ENCODE measurements around the gene LBX2. TPM values are rescaled to one million over a fixed set of nuclear protein-coding genes. Genes with fewer than 3 reads are reported as not detected.

The LBX2 gene
- polyA plus RNA-seq, 4 donors = 2.3 to 37.5 (median 5.3) TPM

DNA sequence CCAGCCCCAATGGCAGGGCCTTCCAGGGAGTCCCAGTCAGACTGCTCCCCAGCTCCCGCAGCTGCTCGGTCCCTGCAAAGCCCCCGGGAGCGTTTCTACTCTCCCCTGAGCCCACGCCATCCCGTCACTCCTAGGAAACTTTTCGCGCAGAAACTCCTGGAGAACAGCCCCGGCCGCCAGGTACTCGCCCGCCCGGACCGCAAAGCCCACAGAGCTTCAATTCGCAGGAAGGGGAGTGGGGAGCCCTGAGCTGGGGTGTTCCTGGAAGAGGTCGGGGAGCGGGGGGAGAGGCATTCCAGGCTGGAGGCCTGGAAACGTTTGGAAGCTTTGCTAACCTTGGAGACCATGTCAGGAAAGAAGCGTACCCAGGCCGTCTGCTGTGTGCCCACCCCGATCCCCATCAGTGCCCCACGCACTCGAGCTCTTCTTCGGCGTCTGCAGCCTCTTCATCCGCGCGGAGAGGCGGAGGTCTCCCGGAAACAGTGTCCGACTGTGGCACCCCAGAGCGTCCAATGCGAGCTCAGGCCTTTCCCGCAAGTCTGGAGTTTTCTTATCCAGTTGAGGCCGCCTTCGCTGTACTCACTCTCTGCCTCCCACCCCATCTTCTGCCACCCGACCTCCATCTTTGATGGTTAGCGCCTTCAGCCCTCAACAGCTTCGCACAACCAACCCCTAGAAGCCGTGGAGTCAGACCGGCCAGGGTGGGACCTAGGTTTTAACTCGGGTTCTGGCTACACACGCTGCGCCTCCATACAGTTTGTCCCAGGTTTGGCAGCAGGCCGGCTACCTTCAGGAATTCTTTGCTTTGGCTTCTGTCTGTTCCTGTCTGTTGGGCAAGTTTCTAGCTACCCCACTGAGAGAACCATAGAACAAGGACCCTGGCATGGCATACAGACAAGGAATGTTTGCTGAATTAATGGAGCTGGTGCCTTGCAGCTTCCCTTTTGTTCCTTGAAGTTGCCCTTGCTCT is 4.4 kb upstream of the LBX2 start:
- FAIRE-seq (no peak), DNase-seq (no peak)
- WGBS, 3 donors = 12 to 38% (median 26%) methylated on average over 43 to 45 of the region's 45 CpGs
- H3K4me1 ChIP-seq (ENCODE audit: control insufficient read depth in 3 of 3, insufficient read depth in 2 of 3, low read depth in 1 of 3, low read length in 2 of 3) = peaks cover 3 to 55% (median 9%) of the 10 kb centered on the region in 3 donors
- peak overlapping the region; percentile 94 to 98 (median 97) for H3K27ac ChIP-seq (ENCODE audit: low read depth in 1 of 3, low read length in 2 of 3)
- H3K4me3 ChIP-seq (ENCODE audit: low read depth in 1 of 3, low read length in 3 of 3) = peak overlapping the region; percentile 3 to 85 (median 82)
- no peaks in the 10 kb centered on the region for H3K9me3 ChIP-seq (ENCODE audit: control insufficient read depth in 2 of 2, insufficient read depth in 1 of 2, low read depth in 1 of 2, low read length in 1 of 2)
- H3K36me3 ChIP-seq (ENCODE audit: control insufficient read depth in 3 of 3, insufficient read depth in 2 of 3, low read depth in 1 of 3, low read length in 3 of 3) = peaks cover 0 to 27% (median 0%) of the 10 kb centered on the region in 3 donors
- H3K27me3 ChIP-seq (ENCODE audit: control insufficient read depth in 3 of 3, insufficient read depth in 3 of 3, low read length in 3 of 3) = peaks cover 0 to 39% (median 0%) of the 10 kb centered on the region in 3 donors

- Histone ChIP-seq H3K4me3 (ENCODE audit: low read depth in 1 of 3, low read length in 3 of 3) (peak overlapping the region; percentile 62 to 85 (median 82)), H3K36me3 (ENCODE audit: control insufficient read depth in 3 of 3, insufficient read depth in 2 of 3, low read depth in 1 of 3, low read length in 3 of 3) (peaks cover 0 to 29% (median 0%) of the 10 kb centered on the region in 3 donors), H3K4me1 (ENCODE audit: control insufficient read depth in 3 of 3, insufficient read depth in 2 of 3, low read depth in 1 of 3, low read length in 2 of 3) (peaks cover 3 to 57% (median 6%) of the 10 kb centered on the region in 3 donors), H3K27ac (ENCODE audit: low read depth in 1 of 3, low read length in 2 of 3) (peak overlapping the region; percentile 94 to 98 (median 97)), H3K9me3 (ENCODE audit: control insufficient read depth in 2 of 2, insufficient read depth in 1 of 2, low read depth in 1 of 2, low read length in 1 of 2) (no peaks in the 10 kb centered on the region), H3K27me3 (ENCODE audit: control insufficient read depth in 3 of 3, insufficient read depth in 3 of 3, low read length in 3 of 3) (peaks cover 0 to 39% (median 0%) of the 10 kb centered on the region in 3 donors)
- DNase-seq (peak; percentile 91 to 94), FAIRE-seq (no peak)
- 0 to 2% (median 2%) methylated on average over 62 to 67 of the region's 67 CpGs for WGBS, 3 donors
Observed at GRCh38 chr2:74502720-74503505, 3.5 kb upstream of the LBX2 start.

- FAIRE-seq = no peak
- Histone ChIP-seq H3K27me3 (ENCODE audit: control insufficient read depth in 3 of 3, insufficient read depth in 3 of 3, low read length in 3 of 3) (peaks cover 0 to 46% (median 0%) of the 10 kb centered on the region in 3 donors), H3K4me3 (ENCODE audit: low read depth in 1 of 3, low read length in 3 of 3) (peak overlapping the region; percentile 62 to 85 (median 82)), H3K9me3 (ENCODE audit: control insufficient read depth in 2 of 2, insufficient read depth in 1 of 2, low read depth in 1 of 2, low read length in 1 of 2) (no peaks in the 10 kb centered on the region), H3K27ac (ENCODE audit: low read depth in 1 of 3, low read length in 2 of 3) (peak overlapping the region; percentile 94 to 98 (median 97)), H3K36me3 (ENCODE audit: control insufficient read depth in 3 of 3, insufficient read depth in 2 of 3, low read depth in 1 of 3, low read length in 3 of 3) (peaks cover 0 to 35% (median 0%) of the 10 kb centered on the region in 3 donors), H3K4me1 (ENCODE audit: control insufficient read depth in 3 of 3, insufficient read depth in 2 of 3, low read depth in 1 of 3, low read length in 2 of 3) (peaks cover 3 to 63% (median 6%) of the 10 kb centered on the region in 3 donors)
- 11 to 18% (median 14%) methylated on average over 32 of the region's 32 CpGs for WGBS, 3 donors
- DNase-seq = peak; percentile 88 to 90
Observed at GRCh38 chr2:74502147-74502719, 2.8 kb upstream of the LBX2 start.

DNA sequence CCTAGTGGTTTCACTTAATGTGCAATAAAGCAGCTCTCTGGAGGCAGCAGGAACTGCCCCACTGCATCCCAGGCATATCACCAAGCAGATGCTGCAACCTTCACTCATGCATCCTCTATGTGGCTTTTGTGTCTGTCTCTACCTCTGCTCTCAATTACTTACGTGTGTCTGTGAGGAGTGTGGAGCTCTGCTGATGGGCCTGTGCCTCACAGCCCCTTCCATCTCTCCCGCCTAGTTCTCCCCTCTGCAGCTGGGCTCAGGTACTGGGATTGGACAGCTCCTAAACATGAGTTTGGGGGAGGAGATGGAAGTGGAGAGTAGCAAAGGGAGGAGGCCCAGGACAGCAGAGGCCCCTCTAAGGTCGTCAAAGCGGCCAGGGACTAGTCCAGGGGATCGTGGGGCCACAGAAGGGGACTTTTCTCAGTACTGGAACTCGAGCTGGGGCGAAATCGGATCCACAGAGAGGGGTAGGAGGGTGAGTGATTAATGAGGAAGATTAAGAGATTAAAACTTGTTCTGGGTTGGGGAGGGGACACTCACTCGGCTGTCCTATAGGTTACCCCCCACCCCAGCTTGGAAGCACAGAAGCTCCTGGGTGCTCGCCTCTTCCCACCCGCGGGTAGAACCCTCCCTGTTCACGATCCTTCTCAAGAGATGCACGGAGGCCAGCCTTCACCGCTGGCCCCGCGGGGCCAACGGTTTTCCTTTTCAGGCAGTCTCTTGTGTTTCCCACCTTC is 2.1 kb upstream of the LBX2 start:
- H3K27ac ChIP-seq (ENCODE audit: low read depth in 1 of 3, low read length in 2 of 3) = peak overlapping the region in 1 of 3 donors; percentile 98
- H3K4me1 ChIP-seq (ENCODE audit: control insufficient read depth in 3 of 3, insufficient read depth in 2 of 3, low read depth in 1 of 3, low read length in 2 of 3) = peaks cover 3 to 64% (median 6%) of the 10 kb centered on the region in 3 donors
- peaks cover 0 to 49% (median 0%) of the 10 kb centered on the region in 3 donors for H3K27me3 ChIP-seq (ENCODE audit: control insufficient read depth in 3 of 3, insufficient read depth in 3 of 3, low read length in 3 of 3)
- H3K9me3 ChIP-seq (ENCODE audit: control insufficient read depth in 2 of 2, insufficient read depth in 1 of 2, low read depth in 1 of 2, low read length in 1 of 2) = no peaks in the 10 kb centered on the region
- peak overlapping the region in 2 of 3 donors; percentile 82 to 85 for H3K4me3 ChIP-seq (ENCODE audit: low read depth in 1 of 3, low read length in 3 of 3)
- DNase-seq = no peak
- H3K36me3 ChIP-seq (ENCODE audit: control insufficient read depth in 3 of 3, insufficient read depth in 2 of 3, low read depth in 1 of 3, low read length in 3 of 3) = peaks cover 0 to 39% (median 0%) of the 10 kb centered on the region in 3 donors
- no peak for FAIRE-seq
- 60 to 75% (median 74%) methylated on average over 18 of the region's 18 CpGs for WGBS, 3 donors

DNA sequence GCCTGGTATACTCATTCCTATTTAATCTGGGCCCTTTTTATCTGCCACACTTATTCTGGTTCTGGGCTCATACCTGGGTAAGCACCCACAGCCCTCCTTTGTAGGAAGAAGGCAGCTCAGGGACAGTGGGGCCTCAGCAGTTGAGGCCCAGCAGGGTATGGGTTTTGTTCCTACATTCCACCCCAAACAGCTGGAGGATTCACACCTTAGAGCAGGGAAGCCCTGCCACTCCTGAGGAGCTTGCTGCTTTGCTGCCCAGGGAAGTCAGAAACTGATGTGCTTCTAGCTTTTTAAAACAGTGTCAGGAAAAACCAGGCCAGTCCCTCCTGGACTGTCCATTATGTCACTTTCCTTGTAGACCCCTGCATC is 1.2 kb upstream of the LBX2 start:
- H3K4me1 ChIP-seq (ENCODE audit: control insufficient read depth in 3 of 3, insufficient read depth in 2 of 3, low read depth in 1 of 3, low read length in 2 of 3) = peaks cover 0 to 64% (median under 1%) of the 10 kb centered on the region in 3 donors
- peak overlapping the region in 1 of 3 donors; percentile 82 for H3K27ac ChIP-seq (ENCODE audit: low read depth in 1 of 3, low read length in 2 of 3)
- peaks cover 0 to 37% (median 0%) of the 10 kb centered on the region in 3 donors for H3K36me3 ChIP-seq (ENCODE audit: control insufficient read depth in 3 of 3, insufficient read depth in 2 of 3, low read depth in 1 of 3, low read length in 3 of 3)
- no peaks in the 10 kb centered on the region for H3K9me3 ChIP-seq (ENCODE audit: control insufficient read depth in 2 of 2, insufficient read depth in 1 of 2, low read depth in 1 of 2, low read length in 1 of 2)
- H3K4me3 ChIP-seq (ENCODE audit: low read depth in 1 of 3, low read length in 3 of 3) = peak overlapping the region in 1 of 3 donors; percentile 82
- FAIRE-seq (no peak), DNase-seq (no peak)
- peaks cover 0 to 49% (median 0%) of the 10 kb centered on the region in 3 donors for H3K27me3 ChIP-seq (ENCODE audit: control insufficient read depth in 3 of 3, insufficient read depth in 3 of 3, low read length in 3 of 3)

DNA sequence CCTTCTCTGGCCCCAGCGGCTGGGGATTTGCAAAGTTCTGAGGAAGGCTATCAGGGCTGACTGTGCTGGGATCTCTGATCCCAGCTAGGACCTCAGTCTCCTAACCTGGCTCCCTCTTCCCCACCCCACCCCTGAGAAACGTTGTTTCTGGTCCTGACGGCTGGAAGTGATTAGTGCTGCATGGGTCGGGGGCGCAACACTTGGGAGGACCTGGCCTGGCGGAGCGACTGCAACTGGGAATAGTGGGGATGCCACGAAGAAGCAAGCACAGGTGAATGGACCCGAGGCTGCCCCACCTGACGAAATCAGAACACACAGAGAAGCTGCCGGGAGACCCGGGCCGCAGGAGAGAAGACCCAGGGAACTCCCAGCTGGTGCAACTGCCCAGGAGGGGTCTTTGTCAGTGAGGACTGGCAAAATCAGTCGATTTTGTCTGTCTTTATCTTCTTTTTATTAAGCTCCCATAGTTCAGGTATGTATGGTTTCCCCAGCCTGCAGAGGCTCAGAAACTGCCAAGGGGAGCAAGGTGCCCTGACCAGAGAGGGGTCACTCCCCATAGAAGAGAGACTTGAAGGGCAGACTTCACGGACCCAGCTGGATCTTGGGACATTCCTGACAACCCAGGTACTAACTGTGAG is 656 bp upstream of the LBX2 start:
- DNase-seq = no peak
- 38 to 52% (median 47%) methylated on average over 15 of the region's 15 CpGs for WGBS, 3 donors

GRCh38 chr2:74498500-74499266 is 720 bp downstream of the LBX2 start:
- Histone ChIP-seq H3K36me3 (ENCODE audit: control insufficient read depth in 3 of 3, insufficient read depth in 2 of 3, low read depth in 1 of 3, low read length in 3 of 3) (peaks cover 0 to 37% (median 0%) of the 10 kb centered on the region in 3 donors), H3K27ac (ENCODE audit: low read depth in 1 of 3, low read length in 2 of 3) (peak overlapping the region; percentile 3 to 82 (median 56)), H3K4me1 (ENCODE audit: control insufficient read depth in 3 of 3, insufficient read depth in 2 of 3, low read depth in 1 of 3, low read length in 2 of 3) (peaks cover 0 to 48% (median 0%) of the 10 kb centered on the region in 3 donors), H3K4me3 (ENCODE audit: low read depth in 1 of 3, low read length in 3 of 3) (peak overlapping the region; percentile 27 to 82 (median 59)), H3K27me3 (ENCODE audit: control insufficient read depth in 3 of 3, insufficient read depth in 3 of 3, low read length in 3 of 3) (peaks cover 0 to 49% (median 0%) of the 10 kb centered on the region in 3 donors), H3K9me3 (ENCODE audit: control insufficient read depth in 2 of 2, insufficient read depth in 1 of 2, low read depth in 1 of 2, low read length in 1 of 2) (no peaks in the 10 kb centered on the region)
- WGBS, 3 donors = 2 to 3% (median 2%) methylated on average over 40 to 41 of the region's 41 CpGs
- FAIRE-seq (no peak), DNase-seq (peak; percentile 68 to 76)

More for the DNA sequence above, 656 bp upstream of the LBX2 start:
- Histone ChIP-seq H3K27me3 (ENCODE audit: control insufficient read depth in 3 of 3, insufficient read depth in 3 of 3, low read length in 3 of 3) (peaks cover 0 to 49% (median 0%) of the 10 kb centered on the region in 3 donors), H3K27ac (ENCODE audit: low read depth in 1 of 3, low read length in 2 of 3) (peak overlapping the region in 1 of 3 donors; percentile 82), H3K4me1 (ENCODE audit: control insufficient read depth in 3 of 3, insufficient read depth in 2 of 3, low read depth in 1 of 3, low read length in 2 of 3) (peaks cover 0 to 59% (median 0%) of the 10 kb centered on the region in 3 donors), H3K36me3 (ENCODE audit: control insufficient read depth in 3 of 3, insufficient read depth in 2 of 3, low read depth in 1 of 3, low read length in 3 of 3) (peaks cover 0 to 37% (median 0%) of the 10 kb centered on the region in 3 donors), H3K9me3 (ENCODE audit: control insufficient read depth in 2 of 2, insufficient read depth in 1 of 2, low read depth in 1 of 2, low read length in 1 of 2) (no peaks in the 10 kb centered on the region), H3K4me3 (ENCODE audit: low read depth in 1 of 3, low read length in 3 of 3) (peak overlapping the region in 2 of 3 donors; percentile 59 to 82)
- no peak for FAIRE-seq

Measured in small intestine (tissue), 7 donors.